LNCAP (cell line): ENCODE measurements around the gene MT1M.

Source experiments
- CTCF ChIP-seq: fragments of 450-650 bp; IDR thresholded peaks from 2 replicates; pipeline ENCODE4 v1.5.1; 2017; ENCODE audit warnings: mild to moderate bottlenecking

Gene MT1M

GRCh38 chr16:56610017-56610608, 22.3 kb upstream of the MT1M start:
- no peak for TF ChIP-seq CTCF

- no peak for TF ChIP-seq CTCF
Observed at GRCh38 chr16:56610609-56611111, 21.8 kb upstream of the MT1M start.

- TF ChIP-seq CTCF: no peak
Observed at GRCh38 chr16:56611281-56611833, 21.1 kb upstream of the MT1M start.

GRCh38 chr16:56613706-56614105, 18.8 kb upstream of the MT1M start:
- TF ChIP-seq CTCF: no peak

- TF ChIP-seq CTCF: no peak
Observed at GRCh38 chr16:56614549-56614991, 17.9 kb upstream of the MT1M start.

- no peak for TF ChIP-seq CTCF
Observed at GRCh38 chr16:56615353-56615752, 17.1 kb upstream of the MT1M start.

GRCh38 chr16:56616608-56617211, 15.7 kb upstream of the MT1M start:
- no peak for TF ChIP-seq CTCF
